Suppressor macrophage (primary cell): ENCODE measurements around the gene CTPS2.
"Not testable (repeated sequence)": the region's sequence is repeated elsewhere in the genome, so short reads cannot be mapped to it uniquely, and the experiment has no call there.

Experiments
- DNase-seq, 4 experiments: peaks; one replicate each; pipeline ENCODE4 v3.0.0-alpha.2; 2020 to 2022

CTPS2 gene

DNA sequence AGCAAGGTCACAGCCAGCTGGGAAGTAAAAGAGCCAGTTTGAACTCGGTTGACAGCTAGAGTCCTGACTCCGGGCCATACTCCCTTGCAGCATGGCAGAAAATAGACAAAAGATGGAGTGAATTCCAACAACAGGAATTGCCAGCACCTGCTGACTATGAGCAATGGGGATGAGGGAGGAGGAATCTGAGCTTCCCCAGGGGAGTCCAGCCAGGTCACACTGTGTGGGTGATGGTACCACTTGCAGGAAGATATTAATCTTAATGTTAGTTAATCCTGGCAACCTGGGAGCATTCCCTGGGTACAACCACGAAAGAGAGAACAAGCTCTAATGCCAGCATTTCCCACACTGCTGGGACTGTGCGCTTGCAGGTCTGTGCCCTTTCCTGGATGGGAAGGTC is 110.6 kb downstream of the CTPS2 start:
- DNase-seq, result no peak

DNA sequence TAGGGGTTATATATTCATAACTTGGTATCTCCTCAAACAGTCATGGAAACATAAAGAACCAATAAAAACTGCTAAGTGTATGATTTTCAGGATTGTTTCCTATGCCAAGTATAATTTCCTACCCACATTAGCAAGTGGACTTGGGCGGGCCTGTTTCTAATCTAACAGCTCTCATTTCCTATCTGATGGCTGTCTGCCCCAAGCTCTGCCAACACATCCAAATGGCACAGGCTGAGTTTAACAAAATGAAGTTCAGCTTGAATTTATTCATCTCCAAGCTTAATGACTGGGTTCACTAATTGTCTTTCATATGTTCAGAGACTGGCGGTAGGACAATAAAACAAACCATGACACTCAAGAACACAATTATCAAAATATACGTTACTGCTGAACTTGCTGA is 118.0 kb downstream of the CTPS2 start:
- DNase-seq, result no peak

DNA sequence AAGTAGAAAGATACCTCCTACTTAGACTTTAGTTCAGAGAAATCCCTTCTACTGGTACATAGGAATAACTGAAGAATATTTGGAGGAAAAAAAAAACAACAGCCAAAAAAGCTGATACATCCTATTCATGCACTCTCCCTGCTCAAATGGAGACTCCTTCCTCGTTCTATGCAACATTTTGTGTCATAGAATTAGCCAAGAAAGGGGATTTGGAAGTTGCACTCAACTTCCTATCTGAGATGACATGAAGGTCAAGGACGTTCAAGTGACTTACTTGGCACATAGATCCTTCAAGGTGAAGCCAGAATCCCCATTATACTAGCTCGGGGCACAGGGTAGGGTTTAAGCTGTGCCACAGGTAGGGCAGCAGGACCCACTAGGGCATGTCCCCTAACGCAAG is 118.7 kb downstream of the CTPS2 start:
- peak in 3 of 4 experiments; percentile 6 to 48 (median 24) for DNase-seq

DNA sequence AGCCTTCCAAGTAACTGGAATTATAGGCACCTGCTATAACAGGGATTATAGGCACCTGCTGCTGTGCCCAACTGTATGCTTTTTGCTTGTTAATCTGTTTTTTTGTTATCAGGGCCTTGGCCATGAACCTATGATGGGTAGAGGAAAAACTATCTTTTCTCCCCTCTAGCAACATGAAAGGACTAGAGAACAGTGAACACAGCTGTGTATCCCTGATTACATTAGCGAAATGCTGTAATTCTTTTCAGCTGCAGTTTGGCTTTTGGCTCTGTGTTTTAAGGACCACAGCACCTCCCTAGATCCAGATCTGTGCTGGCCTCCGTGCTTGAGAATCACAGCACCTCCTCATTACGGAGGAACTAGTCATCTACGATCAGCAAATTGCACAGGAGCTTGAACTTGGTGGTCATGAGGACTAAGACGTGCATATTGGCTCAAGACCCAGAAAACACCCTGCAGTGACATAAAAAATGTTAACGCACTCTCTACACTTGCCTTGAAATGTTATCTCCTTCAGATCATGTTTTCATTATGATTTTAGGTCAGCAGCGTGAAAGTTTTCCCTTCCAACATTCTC is 120.2 kb downstream of the CTPS2 start:
- DNase-seq, result no peak

DNA sequence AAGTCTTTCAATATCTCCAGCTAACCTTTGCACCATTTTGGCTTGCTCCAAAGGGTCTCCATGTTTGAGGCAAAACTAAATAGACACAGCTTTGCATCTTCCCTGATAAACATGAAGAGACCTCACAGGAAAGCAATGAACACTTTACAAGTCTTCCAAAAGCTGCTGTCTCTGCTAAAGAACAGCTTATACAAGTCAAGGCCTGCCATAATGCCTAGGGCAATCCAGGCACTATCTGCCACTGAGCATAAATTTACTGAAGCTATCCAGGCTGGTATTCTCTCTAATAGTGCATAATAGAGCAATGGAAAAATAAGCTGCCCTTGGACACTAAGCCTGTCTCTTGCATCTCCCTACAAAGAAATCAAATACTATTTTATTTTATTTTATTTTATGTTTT is 122.6 kb downstream of the CTPS2 start:
- no peak for DNase-seq

DNA sequence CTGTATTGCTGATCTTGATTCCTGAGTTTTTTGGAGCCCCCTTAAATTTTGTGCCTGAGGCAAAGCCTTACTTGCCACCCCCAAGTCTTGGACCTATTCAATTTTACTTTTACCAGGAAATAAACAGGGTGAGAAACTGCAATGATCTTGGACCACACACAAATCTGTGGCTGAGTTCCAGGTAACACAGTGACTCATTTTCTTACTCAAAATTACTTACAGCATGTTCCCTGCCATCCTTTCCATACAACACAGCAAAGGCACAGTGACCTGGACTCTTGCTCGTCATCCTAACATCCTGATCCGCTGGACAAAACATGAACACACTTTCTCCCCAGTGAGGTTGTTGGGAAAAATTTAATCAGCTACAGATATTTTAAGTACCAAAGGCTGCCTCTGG is 123.3 kb downstream of the CTPS2 start:
- no peak for DNase-seq

DNA sequence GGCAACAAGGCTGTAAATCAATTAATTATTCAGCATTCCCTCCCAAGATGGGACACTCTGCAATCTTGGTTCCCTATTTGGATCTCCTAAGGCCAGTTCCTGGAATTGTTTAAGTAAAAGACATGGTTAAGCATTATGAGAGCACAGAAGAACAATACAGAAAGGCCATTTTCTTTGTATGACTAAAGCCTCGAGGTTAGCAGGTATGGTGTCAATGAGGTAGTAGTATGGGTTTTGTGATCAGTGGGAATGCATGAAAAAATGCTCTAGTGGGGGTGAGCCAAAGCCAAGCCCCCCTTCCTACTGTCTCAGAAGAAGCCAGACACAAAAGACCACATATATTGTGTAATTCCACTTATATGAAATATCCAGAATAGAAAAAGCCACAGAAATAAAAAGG is 124.2 kb downstream of the CTPS2 start:
- DNase-seq, result no peak

DNA sequence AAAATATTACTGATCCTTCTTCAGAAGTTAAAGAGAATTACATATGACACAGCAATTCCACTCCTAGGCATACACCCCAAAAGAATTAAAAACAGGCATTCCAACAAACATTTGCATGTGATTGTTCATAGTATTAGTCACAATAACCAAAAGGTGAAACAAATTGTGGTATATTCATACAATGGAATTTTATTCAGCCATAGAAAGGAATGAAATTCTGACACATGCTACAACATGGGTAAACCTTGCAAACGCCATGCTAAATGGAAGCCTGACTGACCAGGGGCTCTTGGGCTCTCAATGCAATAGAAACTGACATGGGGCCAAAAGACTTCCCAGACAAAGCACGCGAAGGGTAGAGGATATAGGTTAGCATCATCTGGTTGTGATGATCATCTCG is 124.6 kb downstream of the CTPS2 start:
- no peak for DNase-seq

DNA sequence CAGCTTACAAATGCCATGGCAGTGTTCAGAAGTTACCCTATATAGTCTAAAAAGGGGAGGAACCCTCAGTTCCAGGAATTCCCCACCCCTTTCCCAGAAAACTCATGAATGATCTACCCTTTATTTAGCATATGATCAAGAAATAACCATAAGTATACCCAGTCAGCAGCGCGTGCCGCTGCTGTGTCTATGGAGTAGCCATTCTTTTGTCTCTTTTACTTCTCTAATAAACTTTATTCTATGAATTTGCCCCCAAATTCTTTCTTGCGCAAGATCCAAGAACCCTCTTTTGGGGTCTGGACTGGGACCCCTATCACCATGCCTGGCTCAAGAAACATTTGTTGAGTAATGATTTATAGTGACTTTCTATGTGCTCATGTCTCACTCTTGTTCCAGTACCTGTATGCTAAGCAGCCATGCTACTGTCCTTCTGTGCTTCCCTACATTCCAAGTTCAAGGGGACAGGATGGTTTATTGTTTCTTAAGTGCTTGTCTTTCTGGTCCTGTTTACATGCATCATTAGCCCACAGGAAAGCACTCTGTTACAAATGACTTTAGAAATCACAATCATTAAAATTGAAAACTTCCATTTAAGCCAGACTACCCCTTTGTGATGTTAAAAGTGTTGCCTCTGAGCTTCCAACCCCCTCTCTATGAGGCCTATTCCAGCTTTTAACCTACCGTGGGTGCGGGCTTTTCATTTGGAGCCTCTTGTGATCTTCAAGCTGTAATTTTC is 125.9 kb downstream of the CTPS2 start:
- no peak for DNase-seq

DNA sequence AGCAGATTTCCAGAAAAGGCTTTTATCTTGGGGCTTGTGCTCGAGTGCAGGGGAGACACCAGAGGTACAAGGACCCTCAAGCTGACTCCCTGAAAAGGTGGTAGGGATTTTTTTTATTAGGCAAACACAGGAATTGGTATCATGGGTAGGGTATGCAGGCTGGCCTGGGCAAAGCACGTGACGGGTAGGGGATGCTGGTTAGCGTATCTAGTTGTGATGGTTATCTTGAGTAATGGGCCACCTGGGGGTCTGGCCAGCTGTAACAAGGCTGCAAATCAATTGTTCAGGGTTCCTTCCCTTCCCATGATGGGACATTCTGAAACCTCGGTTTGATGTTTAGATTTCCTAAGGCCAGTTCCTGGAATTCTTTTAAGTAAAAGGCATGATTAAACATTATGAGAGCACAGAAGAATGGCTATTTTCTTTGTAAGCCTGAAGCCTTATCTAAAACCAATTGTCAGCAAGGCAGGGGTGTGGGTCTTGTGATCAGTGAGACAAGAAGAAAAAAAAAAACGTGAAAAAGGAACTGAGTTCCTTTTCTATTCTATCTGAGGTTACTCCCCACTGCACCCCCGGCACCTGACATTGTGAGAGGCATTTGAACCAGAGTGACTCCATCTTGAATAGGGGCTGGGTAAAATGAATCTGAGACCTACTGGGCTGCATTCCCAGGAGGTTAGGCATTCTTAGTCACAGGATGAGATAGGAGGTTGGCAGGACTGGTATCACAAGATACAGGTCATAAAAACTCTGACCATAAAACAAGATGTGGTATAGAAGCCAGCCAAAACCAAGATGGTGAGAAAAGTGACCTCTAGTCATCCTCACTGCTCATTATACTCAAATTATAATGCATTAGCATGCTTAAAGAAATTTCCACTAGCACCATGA is 126.7 kb downstream of the CTPS2 start:
- DNase-seq, result no peak

DNA sequence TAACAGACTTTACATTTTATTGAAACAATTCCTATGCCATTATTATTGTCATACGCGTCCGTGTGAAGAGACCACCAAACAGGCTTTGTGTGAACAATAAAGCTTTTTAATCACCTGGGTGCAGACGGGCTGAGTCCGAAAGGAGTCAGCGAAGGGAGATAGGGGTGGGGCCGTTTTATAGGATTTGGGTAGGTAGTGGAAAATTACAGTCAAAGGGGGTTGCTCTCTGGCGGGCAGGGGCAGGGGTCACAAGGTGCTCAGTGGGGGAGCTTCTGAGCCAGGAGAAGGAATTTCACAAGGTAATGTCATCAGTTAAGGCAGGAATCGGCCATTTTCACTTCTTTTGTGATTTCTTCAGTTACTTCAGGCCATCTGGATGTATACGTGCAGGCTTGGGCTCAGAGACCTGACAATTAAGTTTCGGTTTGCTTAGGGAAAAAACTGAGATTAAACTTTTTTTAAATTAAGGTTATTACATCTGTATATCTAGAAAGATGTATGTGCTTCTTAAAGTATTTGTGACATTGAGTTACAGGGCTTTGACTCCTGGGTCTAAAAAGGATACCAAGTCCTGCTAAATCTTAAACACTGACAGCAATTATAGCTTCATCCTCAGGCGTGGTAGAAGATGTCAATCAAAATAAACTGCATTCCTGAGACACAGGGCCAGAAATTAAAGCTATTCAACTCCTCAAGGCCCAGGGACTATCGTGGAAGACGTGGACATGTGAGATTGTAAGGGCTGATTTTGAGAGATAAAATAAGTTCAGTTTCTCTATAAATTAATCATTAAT is 132.3 kb downstream of the CTPS2 start:
- DNase-seq, result not testable (repeated sequence)

DNA sequence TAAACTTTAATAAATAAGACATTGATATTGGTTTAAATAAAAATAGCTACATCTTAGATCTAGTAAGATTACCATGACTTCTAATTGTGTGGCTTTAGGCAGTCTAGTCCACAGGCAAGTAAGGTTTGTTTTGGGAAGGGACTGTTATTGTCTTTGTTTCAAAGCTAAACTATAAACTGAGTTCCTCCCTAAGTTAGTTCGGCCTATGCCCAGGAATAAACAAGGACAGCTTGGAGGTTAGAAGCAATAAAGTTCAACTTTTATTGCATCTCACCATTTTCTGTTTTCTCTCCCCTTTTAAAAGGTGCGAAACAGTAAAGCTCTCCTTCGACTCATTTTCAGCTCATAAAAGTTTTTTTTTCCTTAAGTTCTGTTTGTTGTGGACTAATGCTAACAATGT is 133.0 kb downstream of the CTPS2 start:
- no peak for DNase-seq

DNA sequence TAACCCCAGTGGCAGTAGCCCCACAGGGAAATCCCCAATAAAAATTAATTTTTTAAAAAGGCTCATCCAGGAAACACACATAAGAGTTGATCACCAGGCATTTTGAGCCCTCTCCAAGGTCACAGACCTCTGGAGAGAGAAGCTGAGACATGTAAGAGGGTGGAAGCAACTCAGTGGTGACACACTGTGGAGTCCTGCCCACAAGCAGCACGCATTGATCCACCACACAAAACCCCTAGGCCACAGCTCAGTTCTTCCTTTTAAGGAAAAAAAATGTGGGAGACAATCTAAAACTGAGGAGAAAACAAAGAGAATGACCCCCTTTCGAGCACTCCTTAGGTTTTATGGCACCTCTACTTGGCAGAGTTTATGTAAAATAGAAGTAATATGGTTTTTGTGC is 134.3 kb downstream of the CTPS2 start:
- DNase-seq, result no peak

DNA sequence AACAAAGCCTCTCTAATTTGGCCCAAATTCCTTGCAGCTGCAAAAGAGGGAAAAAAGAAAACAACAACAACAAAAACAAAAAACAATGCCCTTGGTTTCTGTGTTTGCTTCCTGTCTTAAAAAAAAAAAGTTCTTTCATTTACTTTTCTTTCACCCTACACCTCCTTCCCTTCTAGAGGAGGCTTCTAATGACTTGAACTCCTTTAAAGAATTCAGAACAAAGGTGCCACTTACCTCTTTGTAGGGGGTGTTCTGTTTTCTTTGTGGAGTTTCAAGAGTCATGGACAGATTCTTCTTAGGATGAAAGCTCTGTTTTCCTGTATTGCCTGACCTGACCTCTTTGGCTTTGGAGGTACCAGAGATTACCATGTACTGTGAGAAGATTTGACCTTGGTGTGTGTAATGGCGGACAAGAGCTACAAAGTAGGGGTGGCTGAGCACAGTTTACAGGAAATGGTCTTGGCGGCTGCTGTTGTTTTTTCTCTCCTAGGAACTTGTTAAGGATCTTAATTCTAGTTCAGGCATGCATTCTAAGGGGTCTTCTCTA is 134.9 kb downstream of the CTPS2 start:
- DNase-seq, result no peak

DNA sequence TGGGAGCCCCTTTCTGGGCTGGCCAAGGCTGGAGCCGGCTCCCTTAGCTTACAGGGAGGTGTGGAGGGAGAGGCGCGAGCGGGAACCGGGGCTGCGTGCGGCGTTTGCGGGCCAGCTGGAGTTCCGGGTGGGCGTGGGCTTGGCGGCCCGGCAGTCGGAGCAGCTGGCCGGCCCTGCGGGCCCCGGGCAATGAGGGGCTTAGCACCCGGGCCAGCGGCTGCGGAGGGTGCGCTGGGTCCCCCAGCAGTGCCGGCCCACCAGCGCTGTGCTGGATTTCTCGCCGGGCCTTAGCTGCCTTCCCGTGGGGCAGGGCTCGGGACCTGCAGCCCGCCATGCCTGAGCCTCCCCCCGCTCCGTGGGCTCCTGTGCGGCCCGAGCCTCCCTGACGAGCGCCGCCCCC is 137.1 kb downstream of the CTPS2 start:
- DNase-seq, result not testable (repeated sequence)

DNA sequence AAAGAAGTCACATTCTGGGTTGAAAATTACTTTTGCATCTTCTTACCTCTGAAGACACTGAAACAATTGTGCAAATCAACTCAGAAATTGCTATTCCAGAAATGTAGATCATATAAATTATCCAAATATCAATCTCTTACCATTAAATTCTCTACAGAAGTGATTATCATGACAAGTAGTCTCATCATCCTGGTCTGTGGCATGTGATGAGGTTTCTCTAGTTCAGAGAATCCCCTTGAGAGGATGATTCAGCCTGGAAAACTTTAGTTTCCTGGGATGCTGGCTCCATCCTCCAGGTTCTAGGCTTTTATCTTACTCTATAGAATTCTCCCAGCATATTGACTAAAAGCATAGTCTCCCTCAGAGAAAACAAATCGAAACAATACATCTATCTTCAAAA is 138.7 kb downstream of the CTPS2 start:
- DNase-seq, result no peak

DNA sequence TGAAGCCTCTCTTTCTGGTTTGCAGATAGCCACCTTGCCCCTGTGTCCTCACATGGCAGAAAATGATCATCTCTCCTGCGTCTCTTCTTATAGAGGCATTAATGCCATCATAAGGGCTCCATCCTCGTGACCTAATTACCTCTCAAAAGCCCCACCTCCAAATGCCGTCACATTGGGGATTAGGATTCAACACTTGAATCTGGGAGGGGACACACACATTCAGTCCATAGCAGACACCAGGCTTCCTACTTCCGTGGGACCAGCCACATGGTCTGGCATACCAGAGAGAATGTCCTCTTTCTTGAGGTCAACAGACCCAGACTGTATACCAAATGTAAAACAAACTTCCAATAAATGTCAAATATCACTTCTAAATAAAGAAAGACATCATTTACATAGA is 144.8 kb downstream of the CTPS2 start:
- DNase-seq, result no peak

DNA sequence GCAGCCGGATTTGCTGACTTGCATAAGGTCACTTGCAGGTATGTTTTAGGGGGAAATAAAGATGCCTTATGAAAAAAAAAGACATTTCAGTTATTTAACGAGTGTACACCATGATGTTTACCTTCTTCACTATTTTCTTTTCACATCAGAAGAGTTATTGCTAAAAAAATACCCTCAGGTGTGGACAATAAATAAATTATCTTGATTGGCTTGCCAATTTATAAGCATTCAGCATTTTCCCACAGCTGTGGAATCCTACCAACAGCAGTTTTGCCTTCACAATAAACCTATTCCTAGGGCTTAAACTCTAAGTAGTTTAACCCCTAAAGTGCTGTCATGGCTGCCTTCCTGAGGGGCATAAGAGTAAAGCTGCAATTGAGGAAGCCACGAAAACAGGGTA is 145.9 kb downstream of the CTPS2 start:
- DNase-seq, result no peak

DNA sequence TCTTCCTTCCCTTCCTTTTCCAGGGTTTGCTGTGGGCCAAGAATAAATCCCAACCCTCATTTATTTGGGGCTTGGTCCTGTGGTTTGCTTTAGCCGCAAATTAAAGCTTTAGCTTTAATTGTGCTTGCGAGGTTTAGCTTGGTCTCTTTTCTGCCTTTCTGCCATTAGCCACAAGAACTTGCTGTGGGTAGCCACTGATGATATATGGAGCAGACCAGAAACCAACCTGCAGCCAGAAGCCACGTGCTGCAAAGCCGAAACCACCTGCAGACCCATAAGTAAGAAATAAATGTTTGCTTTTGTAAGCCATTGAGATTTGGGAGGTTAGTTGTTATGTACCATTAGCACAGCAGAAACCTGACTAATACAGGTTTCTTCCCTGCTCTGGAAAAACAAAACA is 152.3 kb downstream of the CTPS2 start:
- no peak for DNase-seq

DNA sequence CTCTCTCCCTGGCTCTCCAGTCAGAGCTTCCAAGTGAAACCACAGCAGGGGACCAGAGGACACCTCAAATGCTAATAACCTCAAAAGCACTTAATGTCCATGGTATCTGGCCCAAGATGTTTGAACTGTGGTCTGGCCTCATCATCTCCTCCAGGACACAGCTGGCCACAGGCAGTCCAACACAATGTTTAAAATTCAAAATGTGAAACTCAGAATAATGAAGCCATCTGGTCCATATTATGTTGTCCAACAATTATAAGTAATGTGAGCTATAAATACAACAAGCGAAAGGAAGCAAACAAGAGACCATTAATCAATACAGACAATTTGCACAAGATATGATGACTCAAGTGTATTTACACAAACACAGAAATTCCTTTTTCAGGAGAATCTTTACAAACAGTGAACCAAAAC is 153.3 kb downstream of the CTPS2 start:
- DNase-seq, result no peak

DNA sequence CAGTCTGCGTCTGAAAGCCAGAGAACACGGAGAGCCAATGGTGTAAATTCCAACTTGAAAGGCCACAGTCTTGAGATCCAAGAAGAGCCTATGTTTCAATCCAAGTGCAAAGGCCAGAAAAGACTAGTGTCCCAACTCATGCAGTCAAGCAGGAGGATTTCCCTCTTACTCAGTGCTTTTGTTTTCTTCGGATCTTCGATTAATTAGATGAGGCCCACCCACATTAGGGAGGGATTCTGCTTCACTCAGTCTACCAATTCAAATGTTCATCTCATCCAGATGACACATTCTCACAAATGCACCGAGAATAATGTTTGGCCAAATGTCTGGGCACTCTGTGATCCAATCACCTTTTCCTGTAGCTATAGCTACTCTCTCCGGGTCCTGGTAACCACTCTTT is 154.0 kb downstream of the CTPS2 start:
- no peak for DNase-seq

DNA sequence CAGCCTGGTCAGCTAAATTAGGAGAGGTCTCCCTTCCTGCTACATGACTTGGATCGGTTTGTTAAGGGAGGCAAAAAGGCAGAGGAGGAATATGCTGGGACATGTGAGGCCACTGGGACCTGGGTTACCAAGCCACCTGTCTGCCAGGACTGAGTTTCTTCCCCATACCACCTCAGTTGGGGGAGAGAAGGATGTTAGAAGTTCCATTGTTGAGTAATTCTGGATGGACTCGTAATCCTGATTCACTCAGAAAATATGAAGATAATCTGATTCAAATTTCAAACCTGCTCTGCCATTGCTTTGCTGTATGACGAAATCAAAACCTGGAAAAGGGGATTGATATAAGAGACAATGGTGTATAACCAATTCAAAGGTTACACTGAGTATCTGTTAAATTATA is 159.9 kb downstream of the CTPS2 start:
- DNase-seq, result no peak

DNA sequence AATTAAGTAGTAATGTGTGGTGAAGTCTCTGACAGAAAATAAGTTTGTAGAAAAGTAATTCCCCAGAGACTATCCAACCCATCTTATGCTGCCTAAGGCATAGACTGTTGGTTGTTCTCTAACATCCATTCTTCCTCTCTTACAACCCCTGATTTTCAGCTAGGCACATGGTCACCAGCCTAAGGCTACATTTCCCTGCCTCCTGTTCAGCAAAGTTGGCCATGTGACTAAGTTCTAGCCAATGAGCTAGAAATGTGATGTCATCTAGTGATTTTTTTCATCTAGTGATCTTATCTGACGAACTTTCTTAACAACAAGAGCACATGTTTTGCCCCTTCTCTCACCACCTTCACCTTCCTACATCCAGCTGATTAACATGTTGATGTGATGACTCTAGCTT is 164.8 kb downstream of the CTPS2 start:
- no peak for DNase-seq
